K562 (cell line): ENCODE results near the gene PIKFYVE.

ENCODE experiments used
- BDP1 ChIP-seq: IDR thresholded peaks from 3 replicates; pipeline ENCODE4 v1.6.1; 2011; ENCODE audit not compliant: insufficient read length, insufficient read depth
- CEBPB ChIP-seq: fragments of 450-650 bp; IDR thresholded peaks from 2 replicates; pipeline ENCODE4 v1.6.1; 2016; ENCODE audit warnings: missing genetic modification characterization, missing compliant biosample characterization
- EGR1 ChIP-seq: fragments of 450-650 bp; conservative IDR thresholded peaks from 2 replicates; pipeline ENCODE4 v1.6.1; 2017; ENCODE audit warnings: mild to moderate bottlenecking
- ESRRA ChIP-seq: fragments of 450-650 bp; IDR thresholded peaks from 2 replicates; pipeline ENCODE4 v1.6.1; 2014; ENCODE audit warnings: low read depth, mild to moderate bottlenecking, moderate library complexity, borderline replicate concordance
- KDM4B ChIP-seq, 2 experiments: fragments of 450-650 bp in 1 of 2; sonication (generic) in 1 of 2; IDR thresholded peaks; 2 replicates each; pipeline ENCODE4 v1.6.1; 2016 to 2017; ENCODE audit warnings: borderline replicate concordance in 2 of 2, antibody characterized with exemption in 1 of 2, low read depth in 1 of 2, mild to moderate bottlenecking in 1 of 2
- SIRT6 ChIP-seq: IDR thresholded peaks from one replicate; pipeline ENCODE4 v1.6.1; 2012; ENCODE audit warnings: low read depth, mild to moderate bottlenecking, control low read depth, inconsistent platforms, low read length, moderate library complexity
- YY1 ChIP-seq, 3 experiments: IDR thresholded peaks; 2 replicates each; pipeline ENCODE4 v1.6.1; 2011; ENCODE audit warnings: low read length in 2 of 3, mild to moderate bottlenecking in 2 of 3, moderate library complexity in 2 of 3, borderline replicate concordance in 1 of 3, control low read depth in 1 of 3, low read depth in 1 of 3; ENCODE audit not compliant: insufficient read depth in 3 of 3, insufficient replicate concordance in 2 of 3, control insufficient read depth in 1 of 3, insufficient read length in 1 of 3; ENCODE audit errors: extremely low read depth in 1 of 3
- ZFX ChIP-seq: sonication (generic); formaldehyde crosslinking; IDR thresholded peaks from 2 replicates; pipeline ENCODE4 v1.8.0; 2022; ENCODE audit warnings: mild to moderate bottlenecking, missing genetic modification reagents, moderate library complexity
- ZNF263 ChIP-seq: sonication (generic); formaldehyde crosslinking; IDR thresholded peaks from 2 replicates; pipeline ENCODE4 v1.8.0; 2022; ENCODE audit warnings: mild to moderate bottlenecking, missing genetic modification reagents, borderline replicate concordance
- TF ChIP-seq, protein P1 (sequence below), 2 experiments: fragments of 450-650 bp in 1 of 2; IDR thresholded peaks; 2 replicates each; pipeline ENCODE4 v1.6.1; 2011 to 2017; ENCODE audit warnings: low read depth in 2 of 2, antibody characterized with exemption in 1 of 2, borderline replicate concordance in 1 of 2, low read length in 1 of 2, mild to moderate bottlenecking in 1 of 2, mixed read lengths in 1 of 2; ENCODE audit not compliant: control insufficient read depth in 1 of 2
- TF ChIP-seq, protein P2 (sequence below): fragments of 450-650 bp; IDR thresholded peaks from 2 replicates; pipeline ENCODE4 v1.6.1; 2014; ENCODE audit warnings: low read depth, mild to moderate bottlenecking, moderate library complexity, borderline replicate concordance
- TF ChIP-seq, protein P3 (sequence below): fragments of 150-350 bp; conservative IDR thresholded peaks from 2 replicates; pipeline ENCODE4 v1.6.1; 2014; ENCODE audit warnings: low read length
- TF ChIP-seq, protein P4 (sequence below), 3 experiments: IDR thresholded peaks in 2 of 3; conservative IDR thresholded peaks in 1 of 3; 2 replicates each; pipeline ENCODE4 v1.5.1; 2011 to 2012; ENCODE audit warnings: low read length in 3 of 3, mild to moderate bottlenecking in 3 of 3, control low read depth in 2 of 3, improper control_type of control experiment in 1 of 3, inconsistent platforms in 1 of 3, low read depth in 1 of 3, mixed read lengths in 1 of 3, moderate library complexity in 1 of 3; ENCODE audit not compliant: insufficient read depth in 2 of 3
- TF ChIP-seq, protein P5 (sequence below): sonication (generic); formaldehyde crosslinking; IDR thresholded peaks from 2 replicates; pipeline ENCODE4 v1.8.0; 2022; ENCODE audit warnings: mild to moderate bottlenecking, missing genetic modification reagents

DNA sequence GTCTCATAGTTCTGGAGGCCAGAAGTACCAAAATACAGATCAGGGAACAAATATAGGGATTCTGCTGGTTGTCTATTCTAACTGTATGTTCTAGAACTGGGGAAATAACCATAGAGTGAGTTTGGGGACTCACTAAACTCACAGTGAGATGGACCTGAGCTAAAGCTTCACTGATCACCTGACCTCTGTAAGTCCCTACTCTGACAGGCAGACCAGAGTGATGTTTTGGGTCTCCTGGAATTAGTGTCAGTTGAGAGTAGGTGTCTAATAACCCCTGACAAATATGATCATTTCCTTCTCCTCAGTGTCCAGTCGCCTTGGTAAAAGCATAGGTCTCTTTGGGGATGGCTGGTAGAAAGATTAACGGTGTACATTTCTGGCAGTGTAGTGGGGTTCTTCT is 14.2 kb downstream of the PIKFYVE start:
- TF ChIP-seq, protein P1, sequence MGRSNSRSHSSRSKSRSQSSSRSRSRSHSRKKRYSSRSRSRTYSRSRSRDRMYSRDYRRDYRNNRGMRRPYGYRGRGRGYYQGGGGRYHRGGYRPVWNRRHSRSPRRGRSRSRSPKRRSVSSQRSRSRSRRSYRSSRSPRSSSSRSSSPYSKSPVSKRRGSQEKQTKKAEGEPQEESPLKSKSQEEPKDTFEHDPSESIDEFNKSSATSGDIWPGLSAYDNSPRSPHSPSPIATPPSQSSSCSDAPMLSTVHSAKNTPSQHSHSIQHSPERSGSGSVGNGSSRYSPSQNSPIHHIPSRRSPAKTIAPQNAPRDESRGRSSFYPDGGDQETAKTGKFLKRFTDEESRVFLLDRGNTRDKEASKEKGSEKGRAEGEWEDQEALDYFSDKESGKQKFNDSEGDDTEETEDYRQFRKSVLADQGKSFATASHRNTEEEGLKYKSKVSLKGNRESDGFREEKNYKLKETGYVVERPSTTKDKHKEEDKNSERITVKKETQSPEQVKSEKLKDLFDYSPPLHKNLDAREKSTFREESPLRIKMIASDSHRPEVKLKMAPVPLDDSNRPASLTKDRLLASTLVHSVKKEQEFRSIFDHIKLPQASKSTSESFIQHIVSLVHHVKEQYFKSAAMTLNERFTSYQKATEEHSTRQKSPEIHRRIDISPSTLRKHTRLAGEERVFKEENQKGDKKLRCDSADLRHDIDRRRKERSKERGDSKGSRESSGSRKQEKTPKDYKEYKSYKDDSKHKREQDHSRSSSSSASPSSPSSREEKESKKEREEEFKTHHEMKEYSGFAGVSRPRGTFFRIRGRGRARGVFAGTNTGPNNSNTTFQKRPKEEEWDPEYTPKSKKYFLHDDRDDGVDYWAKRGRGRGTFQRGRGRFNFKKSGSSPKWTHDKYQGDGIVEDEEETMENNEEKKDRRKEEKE (IDR thresholded peaks at IDR 0.05; ENCODE audit: borderline replicate concordance in 1 of 2, control insufficient read depth in 1 of 2, low read depth in 2 of 2, low read length in 1 of 2) = no peak
- TF ChIP-seq BDP1 = no peak
- no peak for TF ChIP-seq ZNF263 (CRISPR knock-in tag)
- TF ChIP-seq SIRT6 = no peak
- TF ChIP-seq, protein P2, sequence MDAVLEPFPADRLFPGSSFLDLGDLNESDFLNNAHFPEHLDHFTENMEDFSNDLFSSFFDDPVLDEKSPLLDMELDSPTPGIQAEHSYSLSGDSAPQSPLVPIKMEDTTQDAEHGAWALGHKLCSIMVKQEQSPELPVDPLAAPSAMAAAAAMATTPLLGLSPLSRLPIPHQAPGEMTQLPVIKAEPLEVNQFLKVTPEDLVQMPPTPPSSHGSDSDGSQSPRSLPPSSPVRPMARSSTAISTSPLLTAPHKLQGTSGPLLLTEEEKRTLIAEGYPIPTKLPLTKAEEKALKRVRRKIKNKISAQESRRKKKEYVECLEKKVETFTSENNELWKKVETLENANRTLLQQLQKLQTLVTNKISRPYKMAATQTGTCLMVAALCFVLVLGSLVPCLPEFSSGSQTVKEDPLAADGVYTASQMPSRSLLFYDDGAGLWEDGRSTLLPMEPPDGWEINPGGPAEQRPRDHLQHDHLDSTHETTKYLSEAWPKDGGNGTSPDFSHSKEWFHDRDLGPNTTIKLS = no peak
- TF ChIP-seq, protein P3, sequence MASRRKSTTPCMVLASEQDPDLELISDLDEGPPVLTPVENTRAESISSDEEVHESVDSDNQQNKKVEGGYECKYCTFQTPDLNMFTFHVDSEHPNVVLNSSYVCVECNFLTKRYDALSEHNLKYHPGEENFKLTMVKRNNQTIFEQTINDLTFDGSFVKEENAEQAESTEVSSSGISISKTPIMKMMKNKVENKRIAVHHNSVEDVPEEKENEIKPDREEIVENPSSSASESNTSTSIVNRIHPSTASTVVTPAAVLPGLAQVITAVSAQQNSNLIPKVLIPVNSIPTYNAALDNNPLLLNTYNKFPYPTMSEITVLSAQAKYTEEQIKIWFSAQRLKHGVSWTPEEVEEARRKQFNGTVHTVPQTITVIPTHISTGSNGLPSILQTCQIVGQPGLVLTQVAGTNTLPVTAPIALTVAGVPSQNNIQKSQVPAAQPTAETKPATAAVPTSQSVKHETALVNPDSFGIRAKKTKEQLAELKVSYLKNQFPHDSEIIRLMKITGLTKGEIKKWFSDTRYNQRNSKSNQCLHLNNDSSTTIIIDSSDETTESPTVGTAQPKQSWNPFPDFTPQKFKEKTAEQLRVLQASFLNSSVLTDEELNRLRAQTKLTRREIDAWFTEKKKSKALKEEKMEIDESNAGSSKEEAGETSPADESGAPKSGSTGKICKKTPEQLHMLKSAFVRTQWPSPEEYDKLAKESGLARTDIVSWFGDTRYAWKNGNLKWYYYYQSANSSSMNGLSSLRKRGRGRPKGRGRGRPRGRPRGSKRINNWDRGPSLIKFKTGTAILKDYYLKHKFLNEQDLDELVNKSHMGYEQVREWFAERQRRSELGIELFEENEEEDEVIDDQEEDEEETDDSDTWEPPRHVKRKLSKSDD = no peak
- TF ChIP-seq, protein P4, sequence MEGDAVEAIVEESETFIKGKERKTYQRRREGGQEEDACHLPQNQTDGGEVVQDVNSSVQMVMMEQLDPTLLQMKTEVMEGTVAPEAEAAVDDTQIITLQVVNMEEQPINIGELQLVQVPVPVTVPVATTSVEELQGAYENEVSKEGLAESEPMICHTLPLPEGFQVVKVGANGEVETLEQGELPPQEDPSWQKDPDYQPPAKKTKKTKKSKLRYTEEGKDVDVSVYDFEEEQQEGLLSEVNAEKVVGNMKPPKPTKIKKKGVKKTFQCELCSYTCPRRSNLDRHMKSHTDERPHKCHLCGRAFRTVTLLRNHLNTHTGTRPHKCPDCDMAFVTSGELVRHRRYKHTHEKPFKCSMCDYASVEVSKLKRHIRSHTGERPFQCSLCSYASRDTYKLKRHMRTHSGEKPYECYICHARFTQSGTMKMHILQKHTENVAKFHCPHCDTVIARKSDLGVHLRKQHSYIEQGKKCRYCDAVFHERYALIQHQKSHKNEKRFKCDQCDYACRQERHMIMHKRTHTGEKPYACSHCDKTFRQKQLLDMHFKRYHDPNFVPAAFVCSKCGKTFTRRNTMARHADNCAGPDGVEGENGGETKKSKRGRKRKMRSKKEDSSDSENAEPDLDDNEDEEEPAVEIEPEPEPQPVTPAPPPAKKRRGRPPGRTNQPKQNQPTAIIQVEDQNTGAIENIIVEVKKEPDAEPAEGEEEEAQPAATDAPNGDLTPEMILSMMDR (IDR thresholded peaks at IDR 0.05 in 2 of 3, conservative IDR thresholded peaks at IDR 0.05 in 1 of 3; ENCODE audit: insufficient read depth in 2 of 3, low read depth in 1 of 3, low read length in 3 of 3) = no peak
- no peak for TF ChIP-seq ESRRA
- TF ChIP-seq, protein P5, sequence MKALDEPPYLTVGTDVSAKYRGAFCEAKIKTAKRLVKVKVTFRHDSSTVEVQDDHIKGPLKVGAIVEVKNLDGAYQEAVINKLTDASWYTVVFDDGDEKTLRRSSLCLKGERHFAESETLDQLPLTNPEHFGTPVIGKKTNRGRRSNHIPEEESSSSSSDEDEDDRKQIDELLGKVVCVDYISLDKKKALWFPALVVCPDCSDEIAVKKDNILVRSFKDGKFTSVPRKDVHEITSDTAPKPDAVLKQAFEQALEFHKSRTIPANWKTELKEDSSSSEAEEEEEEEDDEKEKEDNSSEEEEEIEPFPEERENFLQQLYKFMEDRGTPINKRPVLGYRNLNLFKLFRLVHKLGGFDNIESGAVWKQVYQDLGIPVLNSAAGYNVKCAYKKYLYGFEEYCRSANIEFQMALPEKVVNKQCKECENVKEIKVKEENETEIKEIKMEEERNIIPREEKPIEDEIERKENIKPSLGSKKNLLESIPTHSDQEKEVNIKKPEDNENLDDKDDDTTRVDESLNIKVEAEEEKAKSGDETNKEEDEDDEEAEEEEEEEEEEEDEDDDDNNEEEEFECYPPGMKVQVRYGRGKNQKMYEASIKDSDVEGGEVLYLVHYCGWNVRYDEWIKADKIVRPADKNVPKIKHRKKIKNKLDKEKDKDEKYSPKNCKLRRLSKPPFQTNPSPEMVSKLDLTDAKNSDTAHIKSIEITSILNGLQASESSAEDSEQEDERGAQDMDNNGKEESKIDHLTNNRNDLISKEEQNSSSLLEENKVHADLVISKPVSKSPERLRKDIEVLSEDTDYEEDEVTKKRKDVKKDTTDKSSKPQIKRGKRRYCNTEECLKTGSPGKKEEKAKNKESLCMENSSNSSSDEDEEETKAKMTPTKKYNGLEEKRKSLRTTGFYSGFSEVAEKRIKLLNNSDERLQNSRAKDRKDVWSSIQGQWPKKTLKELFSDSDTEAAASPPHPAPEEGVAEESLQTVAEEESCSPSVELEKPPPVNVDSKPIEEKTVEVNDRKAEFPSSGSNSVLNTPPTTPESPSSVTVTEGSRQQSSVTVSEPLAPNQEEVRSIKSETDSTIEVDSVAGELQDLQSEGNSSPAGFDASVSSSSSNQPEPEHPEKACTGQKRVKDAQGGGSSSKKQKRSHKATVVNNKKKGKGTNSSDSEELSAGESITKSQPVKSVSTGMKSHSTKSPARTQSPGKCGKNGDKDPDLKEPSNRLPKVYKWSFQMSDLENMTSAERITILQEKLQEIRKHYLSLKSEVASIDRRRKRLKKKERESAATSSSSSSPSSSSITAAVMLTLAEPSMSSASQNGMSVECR = no peak
- no peak for TF ChIP-seq CEBPB (tag)
- TF ChIP-seq KDM4B (IDR thresholded peaks at IDR 0.05; ENCODE audit: borderline replicate concordance in 2 of 2, low read depth in 1 of 2) = no peak
- TF ChIP-seq YY1 (IDR thresholded peaks at IDR 0.05; ENCODE audit: borderline replicate concordance in 1 of 3, control insufficient read depth in 1 of 3, extremely low read depth in 1 of 3, insufficient read depth in 3 of 3, insufficient read length in 1 of 3, insufficient replicate concordance in 2 of 3, low read depth in 1 of 3, low read length in 2 of 3) = no peak
- TF ChIP-seq EGR1 = no peak
- TF ChIP-seq ZFX (CRISPR knock-in tag) = no peak
